GM12878 (cell line): Measurements from ENCODE around the gene CHMP6.

Source experiments
- BHLHE40 ChIP-seq, 2 experiments: fragments of 450-650 bp in 1 of 2; IDR thresholded peaks; 2 replicates each; pipeline ENCODE4 v1.6.1; 2011 to 2017; ENCODE audit warnings: low read depth in 2 of 2, borderline replicate concordance in 1 of 2, improper control_type of control experiment in 1 of 2, low read length in 1 of 2, mild to moderate bottlenecking in 1 of 2
- CEBPB ChIP-seq, 2 experiments: fragments of 150-350 bp in 1 of 2; IDR thresholded peaks; 2 replicates each; pipeline ENCODE4 v1.6.1; 2012 to 2014; ENCODE audit warnings: low read depth in 2 of 2, low read length in 2 of 2, borderline replicate concordance in 1 of 2, inconsistent platforms in 1 of 2
- EP300 ChIP-seq, 2 experiments: fragments of 150-350 bp in 1 of 2; IDR thresholded peaks; 2 replicates each; pipeline ENCODE4 v1.6.1; 2011 to 2012; ENCODE audit warnings: low read depth in 2 of 2, low read length in 2 of 2, borderline replicate concordance in 1 of 2, improper control_type of control experiment in 1 of 2, inconsistent platforms in 1 of 2; ENCODE audit not compliant: control insufficient read depth in 1 of 2
- JUNB ChIP-seq: IDR thresholded peaks from 2 replicates; pipeline ENCODE4 v1.6.1; 2016; ENCODE audit warnings: antibody characterized with exemption, mild to moderate bottlenecking
- NBN ChIP-seq: fragments of 450-650 bp; IDR thresholded peaks from 2 replicates; pipeline ENCODE4 v1.6.1; 2016
- POLR2A ChIP-seq: IDR thresholded peaks from 2 replicates; pipeline ENCODE4 v1.6.1; 2011; ENCODE audit warnings: low read depth, mild to moderate bottlenecking, low read length
- TAF1 ChIP-seq: IDR thresholded peaks from 2 replicates; pipeline ENCODE4 v1.6.1; 2011; ENCODE audit warnings: mild to moderate bottlenecking, low read depth, low read length, borderline replicate concordance
- ZNF274 ChIP-seq: IDR thresholded peaks from one replicate; pipeline ENCODE4 v1.8.0; 2011; ENCODE audit not compliant: insufficient read length, insufficient read depth
- ZZZ3 ChIP-seq: IDR thresholded peaks from 2 replicates; pipeline ENCODE4 v1.6.1; 2011; ENCODE audit warnings: low read depth; ENCODE audit not compliant: control insufficient read depth, insufficient read length
- TF ChIP-seq, protein P1 (sequence below), 3 experiments: IDR thresholded peaks in 2 of 3; conservative IDR thresholded peaks in 1 of 3; 2 replicates each; pipeline ENCODE4 v1.5.1; 2011; ENCODE audit warnings: low read depth in 3 of 3, low read length in 3 of 3, mild to moderate bottlenecking in 3 of 3, control low read depth in 2 of 3, moderate library complexity in 2 of 3, inconsistent platforms in 1 of 3, mixed read lengths in 1 of 3; ENCODE audit not compliant: control insufficient read depth in 2 of 3, insufficient read depth in 1 of 3; ENCODE audit errors: extremely low read depth in 1 of 3
- TF ChIP-seq, protein P2 (sequence below): fragments of 450-650 bp; IDR thresholded peaks from 2 replicates; pipeline ENCODE4 v1.6.1; 2017; ENCODE audit warnings: borderline replicate concordance
- TF ChIP-seq, protein P3 (sequence below): IDR thresholded peaks from 2 replicates; pipeline ENCODE4 v1.6.1; 2011; ENCODE audit warnings: low read depth, low read length, improper control_type of control experiment, borderline replicate concordance

DNA sequence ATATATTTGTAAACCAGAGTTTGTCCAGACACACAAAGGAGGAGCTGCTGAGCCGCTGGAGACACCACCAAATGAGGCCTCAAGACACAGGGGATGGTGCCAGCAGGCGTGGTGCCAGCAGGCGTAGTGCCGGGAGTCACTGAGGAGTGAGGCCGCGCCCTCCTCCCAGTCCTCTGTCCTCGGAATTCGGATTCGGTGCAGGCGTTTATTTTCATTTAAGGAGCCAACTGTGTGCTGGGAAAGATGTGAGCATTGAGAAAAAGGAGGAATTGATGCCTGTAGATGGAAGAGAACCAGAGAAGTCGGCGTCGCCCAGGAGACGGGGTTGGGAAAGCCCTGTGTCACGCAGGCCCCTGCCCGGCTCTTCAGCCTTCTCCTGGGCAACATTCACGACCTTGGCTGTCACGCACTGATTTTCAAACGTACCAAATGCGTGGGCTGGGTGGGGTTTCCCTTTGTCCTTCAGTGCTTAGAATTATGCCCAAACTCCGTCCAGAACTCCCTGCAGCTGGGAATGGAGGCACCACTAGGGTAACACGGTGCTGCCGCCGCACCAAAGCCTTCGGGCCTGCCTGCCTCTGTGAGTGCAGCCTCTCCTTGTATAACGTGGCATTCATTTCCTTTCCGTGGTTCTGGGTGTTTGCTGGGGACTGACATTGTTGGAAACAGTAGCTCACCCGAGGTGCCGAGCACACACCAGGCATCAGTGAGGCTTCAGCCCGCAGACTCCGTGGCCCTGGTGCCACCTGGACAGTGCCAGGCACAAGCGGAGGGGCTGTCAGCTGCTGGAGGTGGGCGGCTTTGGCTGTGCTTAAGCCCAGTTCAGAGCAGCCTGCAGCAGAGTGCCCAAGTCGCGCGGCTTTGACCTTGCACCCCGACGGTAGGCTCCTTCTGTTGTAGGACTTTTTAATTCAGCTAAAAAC lies 49.0 kb upstream of the CHMP6 start:
- TF ChIP-seq ZNF274 (no peak), JUNB (no peak), BHLHE40 (IDR thresholded peaks at IDR 0.05; ENCODE audit: borderline replicate concordance in 1 of 2, low read depth in 2 of 2, low read length in 1 of 2) (no peak), CEBPB (IDR thresholded peaks at IDR 0.05; ENCODE audit: borderline replicate concordance in 1 of 2, low read depth in 2 of 2, low read length in 2 of 2) (no peak), TAF1 (no peak), ZZZ3 (no peak), NBN (no peak), EP300 (IDR thresholded peaks at IDR 0.05; ENCODE audit: borderline replicate concordance in 1 of 2, control insufficient read depth in 1 of 2, low read depth in 2 of 2, low read length in 2 of 2) (no peak), POLR2A (no peak)
- TF ChIP-seq, protein P1, sequence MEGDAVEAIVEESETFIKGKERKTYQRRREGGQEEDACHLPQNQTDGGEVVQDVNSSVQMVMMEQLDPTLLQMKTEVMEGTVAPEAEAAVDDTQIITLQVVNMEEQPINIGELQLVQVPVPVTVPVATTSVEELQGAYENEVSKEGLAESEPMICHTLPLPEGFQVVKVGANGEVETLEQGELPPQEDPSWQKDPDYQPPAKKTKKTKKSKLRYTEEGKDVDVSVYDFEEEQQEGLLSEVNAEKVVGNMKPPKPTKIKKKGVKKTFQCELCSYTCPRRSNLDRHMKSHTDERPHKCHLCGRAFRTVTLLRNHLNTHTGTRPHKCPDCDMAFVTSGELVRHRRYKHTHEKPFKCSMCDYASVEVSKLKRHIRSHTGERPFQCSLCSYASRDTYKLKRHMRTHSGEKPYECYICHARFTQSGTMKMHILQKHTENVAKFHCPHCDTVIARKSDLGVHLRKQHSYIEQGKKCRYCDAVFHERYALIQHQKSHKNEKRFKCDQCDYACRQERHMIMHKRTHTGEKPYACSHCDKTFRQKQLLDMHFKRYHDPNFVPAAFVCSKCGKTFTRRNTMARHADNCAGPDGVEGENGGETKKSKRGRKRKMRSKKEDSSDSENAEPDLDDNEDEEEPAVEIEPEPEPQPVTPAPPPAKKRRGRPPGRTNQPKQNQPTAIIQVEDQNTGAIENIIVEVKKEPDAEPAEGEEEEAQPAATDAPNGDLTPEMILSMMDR (IDR thresholded peaks at IDR 0.05 in 2 of 3, conservative IDR thresholded peaks at IDR 0.05 in 1 of 3; ENCODE audit: control insufficient read depth in 2 of 3, extremely low read depth in 1 of 3, insufficient read depth in 1 of 3, low read depth in 3 of 3, low read length in 3 of 3): no peak
- TF ChIP-seq, protein P2, sequence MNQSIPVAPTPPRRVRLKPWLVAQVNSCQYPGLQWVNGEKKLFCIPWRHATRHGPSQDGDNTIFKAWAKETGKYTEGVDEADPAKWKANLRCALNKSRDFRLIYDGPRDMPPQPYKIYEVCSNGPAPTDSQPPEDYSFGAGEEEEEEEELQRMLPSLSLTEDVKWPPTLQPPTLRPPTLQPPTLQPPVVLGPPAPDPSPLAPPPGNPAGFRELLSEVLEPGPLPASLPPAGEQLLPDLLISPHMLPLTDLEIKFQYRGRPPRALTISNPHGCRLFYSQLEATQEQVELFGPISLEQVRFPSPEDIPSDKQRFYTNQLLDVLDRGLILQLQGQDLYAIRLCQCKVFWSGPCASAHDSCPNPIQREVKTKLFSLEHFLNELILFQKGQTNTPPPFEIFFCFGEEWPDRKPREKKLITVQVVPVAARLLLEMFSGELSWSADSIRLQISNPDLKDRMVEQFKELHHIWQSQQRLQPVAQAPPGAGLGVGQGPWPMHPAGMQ: no peak
- TF ChIP-seq, protein P3, sequence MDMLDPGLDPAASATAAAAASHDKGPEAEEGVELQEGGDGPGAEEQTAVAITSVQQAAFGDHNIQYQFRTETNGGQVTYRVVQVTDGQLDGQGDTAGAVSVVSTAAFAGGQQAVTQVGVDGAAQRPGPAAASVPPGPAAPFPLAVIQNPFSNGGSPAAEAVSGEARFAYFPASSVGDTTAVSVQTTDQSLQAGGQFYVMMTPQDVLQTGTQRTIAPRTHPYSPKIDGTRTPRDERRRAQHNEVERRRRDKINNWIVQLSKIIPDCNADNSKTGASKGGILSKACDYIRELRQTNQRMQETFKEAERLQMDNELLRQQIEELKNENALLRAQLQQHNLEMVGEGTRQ: no peak
